Natural killer cell (primary cell): ENCODE measurements around the gene AP2B1. TPM values are rescaled to one million over a fixed set of nuclear protein-coding genes. Genes with fewer than 3 reads are reported as not detected.

Source experiments
- ATAC-seq, 3 donors: fragments of 150-1000 bp in 2 of 3; fragments of 200-7000 bp in 1 of 3; cut with Tn5 transposase; 1 replicate in 1 of 3; 2 replicates in 2 of 3; pipeline ENCODE4 v1.10.0; 2021; ENCODE audit warnings: mild to moderate bottlenecking in 2 of 3, moderate library complexity in 2 of 3
- DNase-seq, 2 donors: peaks; one replicate each; pipeline versions ENCODE4 v3.0.0 to v3.0.0-alpha.2; 2013 to 2021; ENCODE audit warnings: mixed read lengths in 1 of 2
- H3K27ac ChIP-seq: one replicate; pipeline ENCODE4 v1.5.1; 2013; ENCODE audit warnings: mild to moderate bottlenecking, low read length
- H3K27me3 ChIP-seq: one replicate; pipeline ENCODE4 v1.6.1; 2013; ENCODE audit warnings: low read length; ENCODE audit not compliant: control insufficient read depth, insufficient read depth
- H3K36me3 ChIP-seq: one replicate; pipeline ENCODE4 v1.6.1; 2013; ENCODE audit warnings: low read length; ENCODE audit not compliant: control insufficient read depth, insufficient read depth
- H3K4me1 ChIP-seq: one replicate; pipeline ENCODE4 v1.6.1; 2013; ENCODE audit warnings: low read length; ENCODE audit not compliant: control insufficient read depth, insufficient read depth
- H3K4me3 ChIP-seq: one replicate; pipeline ENCODE4 v1.5.1; 2013; ENCODE audit warnings: low read length
- H3K9me3 ChIP-seq: one replicate; pipeline ENCODE4 v1.6.1; 2013; ENCODE audit warnings: low read length; ENCODE audit not compliant: control insufficient read depth, insufficient read depth
- H3K27ac Mint-ChIP-seq, 2 donors: one replicate each; pipeline ENCODE4 v1.8.0; 2022; ENCODE audit warnings: mild to moderate bottlenecking in 2 of 2, mixed read lengths in 2 of 2, moderate library complexity in 1 of 2
- H3K27me3 Mint-ChIP-seq, 2 donors: one replicate each; pipeline ENCODE4 v1.8.0; 2022; ENCODE audit warnings: low read depth in 2 of 2, mixed read lengths in 2 of 2
- H3K36me3 Mint-ChIP-seq: one replicate; pipeline ENCODE4 v1.8.0; 2022; ENCODE audit warnings: mixed read lengths
- H3K4me1 Mint-ChIP-seq, 2 donors: one replicate each; pipeline ENCODE4 v1.8.0; 2022; ENCODE audit warnings: mixed read lengths in 2 of 2
- H3K4me3 Mint-ChIP-seq: one replicate; pipeline ENCODE4 v1.8.0; 2022; ENCODE audit warnings: mild to moderate bottlenecking, moderate library complexity, mixed read lengths
- H3K9me3 Mint-ChIP-seq, 2 donors: one replicate each; pipeline ENCODE4 v1.8.0; 2022; ENCODE audit warnings: mixed read lengths in 2 of 2
- CTCF ChIP-seq: fragments of 200-600 bp; IDR thresholded peaks from one replicate; pipeline ENCODE4 v1.8.0; 2022; ENCODE audit warnings: antibody characterized with exemption
- WGBS: methylation state at CpG from one replicate; pipeline ENCODE4 v1.1.7; 2013; ENCODE audit warnings: missing lambda C conversion rate; ENCODE audit not compliant: insufficient coverage; 5-methylcytosine and 5-hydroxymethylcytosine counted together
- intact Hi-C: fragments of 100-400 bp; cut with micrococcal nuclease; formaldehyde crosslinking; loops from one replicate; pipeline ENCODE4 v1.14.2; 2022
- total RNA-seq, 4 donors: library from RNA; stranded (reverse); fragments of 120-200 nt in 1 of 4; gene quantifications; one replicate each; pipeline versions ENCODE4 v1.2.3 to v1.2.4, GENCODE V29; 2013 to 2022

AP2B1 gene
- total RNA-seq, 3 donors from 2014 or later (not counting 1 experiment from before 2014, with no cell fraction given), result 111 to 148 (median 139) TPM

- Mint-ChIP-seq H3K4me1 (peaks cover 26 to 27% of the 10 kb centered on the region in 2 donors), H3K27ac (peak overlapping the region; percentile 92 to 97), H3K9me3 (no peaks in the 10 kb centered on the region), H3K4me3 (peak overlapping the region; percentile 97), H3K36me3 (no peaks in the 10 kb centered on the region), H3K27me3 (peaks cover 0 to 9% of the 10 kb centered on the region in 2 donors)
- DNase-seq (no peak), ATAC-seq (no peak)
- Histone ChIP-seq H3K27me3 (no peaks in the 10 kb centered on the region), H3K9me3 (no peaks in the 10 kb centered on the region), H3K4me3 (peak overlapping the region; percentile 83), H3K36me3 (no peaks in the 10 kb centered on the region), H3K4me1 (peaks cover 21% of the 10 kb centered on the region), H3K27ac (no peak overlapping the region)
- intact Hi-C loops, result no loop called here
- no peak for TF ChIP-seq CTCF
- WGBS, result 89% methylated on average over 11 of the region's 11 CpGs
Observed at GRCh38 chr17:35566968-35567367, 20.2 kb upstream of the AP2B1 start.

- peaks cover 26 to 27% of the 10 kb centered on the region in 2 donors for H3K4me1 Mint-ChIP-seq
- Histone ChIP-seq H3K36me3 (no peaks in the 10 kb centered on the region), H3K4me3 (peak overlapping the region; percentile 83), H3K27ac (no peak overlapping the region), H3K27me3 (no peaks in the 10 kb centered on the region), H3K4me1 (peaks cover 21% of the 10 kb centered on the region), H3K9me3 (no peaks in the 10 kb centered on the region)
- WGBS, result 34% methylated on average over 15 of the region's 15 CpGs
- intact Hi-C loops, result loop anchor here (1.0 kb wide), 1 partner anchor 10 kb away; the partner anchor contains the start of gene PEX12
- no peaks in the 10 kb centered on the region for H3K36me3 Mint-ChIP-seq
- no peaks in the 10 kb centered on the region for H3K9me3 Mint-ChIP-seq
- no peak for TF ChIP-seq CTCF
- peaks cover 0 to 6% of the 10 kb centered on the region in 2 donors for H3K27me3 Mint-ChIP-seq
- H3K27ac Mint-ChIP-seq, result peak overlapping the region; percentile 92 to 97
- DNase-seq (peak in 1 of 2 donors; percentile 54), ATAC-seq (peak in 2 of 3 donors; percentile 7 to 12)
- H3K4me3 Mint-ChIP-seq, result peak overlapping the region; percentile 97
Observed at GRCh38 chr17:35568561-35568960, 18.6 kb upstream of the AP2B1 start.

- Histone ChIP-seq H3K27me3 (no peaks in the 10 kb centered on the region), H3K9me3 (no peaks in the 10 kb centered on the region), H3K4me1 (peaks cover 21% of the 10 kb centered on the region), H3K36me3 (peaks cover 3% of the 10 kb centered on the region), H3K4me3 (no peak overlapping the region), H3K27ac (no peak overlapping the region)
- H3K36me3 Mint-ChIP-seq, result no peaks in the 10 kb centered on the region
- no peak for DNase-seq
- peak overlapping the region; percentile 74 for H3K4me3 Mint-ChIP-seq
- H3K9me3 Mint-ChIP-seq, result no peaks in the 10 kb centered on the region
- no peak overlapping the region for H3K27ac Mint-ChIP-seq
- 98% methylated on average over 2 of the region's 2 CpGs for WGBS
- no peak for TF ChIP-seq CTCF
- no peak for ATAC-seq
- H3K4me1 Mint-ChIP-seq, result peaks cover 26 to 27% of the 10 kb centered on the region in 2 donors
- intact Hi-C loops, result no loop called here
- no peaks in the 10 kb centered on the region for H3K27me3 Mint-ChIP-seq
Observed at GRCh38 chr17:35569405-35569804, 17.7 kb upstream of the AP2B1 start.

GRCh38 chr17:35575759-35576158 is 11.4 kb upstream of the AP2B1 start:
- DNase-seq (no peak), ATAC-seq (no peak)
- Mint-ChIP-seq H3K27ac (peak overlapping the region; percentile 13 to 99), H3K36me3 (no peaks in the 10 kb centered on the region), H3K27me3 (no peaks in the 10 kb centered on the region), H3K9me3 (no peaks in the 10 kb centered on the region), H3K4me1 (peaks cover 19 to 20% of the 10 kb centered on the region in 2 donors), H3K4me3 (no peak overlapping the region)
- no peak overlapping the region for H3K27ac ChIP-seq
- no peaks in the 10 kb centered on the region for H3K9me3 ChIP-seq
- peaks cover 15% of the 10 kb centered on the region for H3K36me3 ChIP-seq
- 94% methylated on average over 3 of the region's 3 CpGs for WGBS
- no peak overlapping the region for H3K4me3 ChIP-seq
- intact Hi-C loops, result loop anchor here (5.0 kb wide), 1 partner anchor 263 kb away; no protein-coding TSS in a partner anchor
- H3K4me1 ChIP-seq, result peaks cover 13% of the 10 kb centered on the region
- TF ChIP-seq CTCF, result no peak
- H3K27me3 ChIP-seq, result no peaks in the 10 kb centered on the region
